SK-N-SH (cell line): ENCODE measurements around the gene ALAS2. TPM values are rescaled to one million over a fixed set of nuclear protein-coding genes. Genes with fewer than 3 reads are reported as not detected.

ENCODE experiments used
- CTCF ChIA-PET: fragments of 300-600, 350-600 bp; formaldehyde crosslinking; extraction: SDS; loops from one replicate; lab custom pipeline; 2021; lab: Yijun Ruan, JAX
- POLR2A ChIA-PET: fragments of 350-600 bp; sonication (Branson Sonifier 250); formaldehyde crosslinking; extraction: SDS; loops from one replicate; lab custom pipeline; 2020; ENCODE audit warnings: antibody characterized with exemption, inconsistent platforms; lab: Yijun Ruan, JAX
- DNase-seq: peaks from one replicate; pipeline ENCODE4 v3.0.0; 2012
- H2AFZ ChIP-seq: fragments of 200-600 bp; sonication (generic); 2 replicates; pipeline ENCODE4 v1.8.1; 2016; ENCODE audit warnings: antibody characterized with exemption, mild to moderate bottlenecking, low read depth
- H3F3A ChIP-seq: fragments of 200-600 bp; sonication (generic); replicated peaks from 2 replicates; pipeline ENCODE3; 2016; ENCODE audit warnings: antibody characterized with exemption, mild to moderate bottlenecking; ENCODE audit not compliant: insufficient read depth
- H3K27ac ChIP-seq, 2 experiments: fragments of 200-500 bp in 1 of 2; fragments of 200-600 bp in 1 of 2; sonication (Bioruptor generic) in 1 of 2; sonication (generic), shearing (Covaris generic) in 1 of 2; 2 replicates each; pipeline versions ENCODE4 v1.5.1 to v1.6.1; 2014 to 2016; ENCODE audit warnings: low read depth in 2 of 2, inconsistent platforms in 1 of 2, low read length in 1 of 2, mild to moderate bottlenecking in 1 of 2, mixed read lengths in 1 of 2
- H3K27me3 ChIP-seq: fragments of 200-600 bp; sonication (generic), shearing (Covaris generic); 2 replicates; pipeline ENCODE4 v1.6.1; 2016; ENCODE audit warnings: mixed run types; ENCODE audit not compliant: insufficient read depth
- H3K36me3 ChIP-seq, 2 experiments: fragments of 200-500 bp in 1 of 2; fragments of 200-600 bp in 1 of 2; sonication (Bioruptor generic) in 1 of 2; sonication (generic) in 1 of 2; replicated peaks in 1 of 2; 2 replicates each; pipeline versions ENCODE3 to v1.5.1; 2014 to 2016; ENCODE audit warnings: low read length in 1 of 2, mild to moderate bottlenecking in 1 of 2; ENCODE audit not compliant: insufficient read depth in 2 of 2, control insufficient read depth in 1 of 2
- H3K4me1 ChIP-seq, 2 experiments: fragments of 200-500 bp in 1 of 2; fragments of 200-600 bp in 1 of 2; sonication (Bioruptor generic) in 1 of 2; sonication (generic), shearing (Covaris generic) in 1 of 2; 2 replicates each; pipeline versions ENCODE4 v1.5.1 to v1.6.1; 2014 to 2016; ENCODE audit warnings: low read depth in 1 of 2, low read length in 1 of 2, mixed run types in 1 of 2; ENCODE audit not compliant: insufficient read depth in 2 of 2, control insufficient read depth in 1 of 2
- H3K4me2 ChIP-seq: fragments of 200-600 bp; sonication (generic), shearing (Covaris generic); 2 replicates; pipeline ENCODE4 v1.6.1; 2017; ENCODE audit warnings: mixed run types
- H3K4me3 ChIP-seq, 2 experiments: fragments of 200-500 bp in 1 of 2; fragments of 200-600 bp in 1 of 2; sonication (Bioruptor generic) in 1 of 2; sonication (generic), shearing (Covaris generic) in 1 of 2; 2 replicates each; pipeline versions ENCODE4 v1.5.1 to v1.8.1; 2014 to 2016; ENCODE audit warnings: low read depth in 2 of 2, inconsistent platforms in 1 of 2, low read length in 1 of 2, mild to moderate bottlenecking in 1 of 2, mixed read lengths in 1 of 2, moderate library complexity in 1 of 2
- H3K79me2 ChIP-seq: fragments of 200-600 bp; sonication (generic); 2 replicates; pipeline ENCODE4 v1.8.1; 2017; ENCODE audit warnings: mild to moderate bottlenecking; ENCODE audit not compliant: insufficient read depth
- H3K9ac ChIP-seq: fragments of 200-600 bp; sonication (generic); 2 replicates; pipeline ENCODE4 v1.6.1; 2017; ENCODE audit warnings: mixed run types
- H3K9me2 ChIP-seq: fragments of 200-600 bp; sonication (generic); 2 replicates; pipeline ENCODE4 v1.6.1; 2017; ENCODE audit warnings: mixed run types
- H3K9me3 ChIP-seq: fragments of 200-600 bp; sonication (generic); 2 replicates; pipeline ENCODE4 v1.6.1; 2017; ENCODE audit warnings: mixed run types, mild to moderate bottlenecking, moderate library complexity
- H4K20me1 ChIP-seq: fragments of 200-600 bp; sonication (generic); 2 replicates; pipeline ENCODE4 v1.6.1; 2017; ENCODE audit warnings: mild to moderate bottlenecking, mixed run types; ENCODE audit not compliant: insufficient read depth
- CHD2 ChIP-seq: fragments of 150-350 bp; IDR thresholded peaks from 2 replicates; pipeline ENCODE4 v1.6.1; 2018; ENCODE audit warnings: low read length; ENCODE audit not compliant: partially characterized antibody
- CTCF ChIP-seq: fragments of 200-600 bp; sonication (generic); IDR thresholded peaks from 2 replicates; pipeline ENCODE4 v1.6.1; 2017; ENCODE audit warnings: antibody characterized with exemption, mild to moderate bottlenecking, moderate library complexity
- ELF1 ChIP-seq: IDR thresholded peaks from 2 replicates; pipeline ENCODE4 v1.4.0; 2012
- EP300 ChIP-seq, 2 experiments: IDR thresholded peaks; 2 replicates each; pipeline versions ENCODE4 v1.4.0 to v1.6.1; 2012; ENCODE audit warnings: borderline replicate concordance in 1 of 2, low read depth in 1 of 2, low read length in 1 of 2
- FOSL2 ChIP-seq: IDR thresholded peaks from 2 replicates; pipeline ENCODE4 v1.4.0; 2012; ENCODE audit warnings: low read depth, mild to moderate bottlenecking, moderate library complexity, borderline replicate concordance
- JUND ChIP-seq: IDR thresholded peaks from 2 replicates; pipeline ENCODE4 v1.4.0; 2012
- MEF2A ChIP-seq: IDR thresholded peaks from 2 replicates; pipeline ENCODE4 v1.4.0; 2012; ENCODE audit warnings: low read depth, borderline replicate concordance
- NRF1 ChIP-seq: IDR thresholded peaks from 2 replicates; pipeline ENCODE4 v1.6.1; 2012; ENCODE audit warnings: low read depth, mild to moderate bottlenecking, low read length
- PBX3 ChIP-seq: IDR thresholded peaks from 2 replicates; pipeline ENCODE4; 2012
- RAD21 ChIP-seq: IDR thresholded peaks from 2 replicates; pipeline ENCODE4 v1.6.1; 2012; ENCODE audit warnings: mild to moderate bottlenecking, low read length
- RFX5 ChIP-seq: IDR thresholded peaks from 2 replicates; pipeline ENCODE4 v1.6.1; 2012; ENCODE audit warnings: mild to moderate bottlenecking, improper control_type of control experiment, low read length
- RXRA ChIP-seq: IDR thresholded peaks from 2 replicates; pipeline ENCODE4 v1.4.0; 2012; ENCODE audit warnings: low read depth, mild to moderate bottlenecking, borderline replicate concordance
- SIN3A ChIP-seq: IDR thresholded peaks from 2 replicates; pipeline ENCODE4 v1.6.1; 2012; ENCODE audit warnings: low read depth, mild to moderate bottlenecking, low read length, moderate library complexity, borderline replicate concordance
- TCF12 ChIP-seq: IDR thresholded peaks from 2 replicates; pipeline ENCODE4 v1.4.0; 2012
- TEAD4 ChIP-seq: IDR thresholded peaks from 2 replicates; pipeline ENCODE4 v1.4.0; 2012; ENCODE audit warnings: mild to moderate bottlenecking, borderline replicate concordance; ENCODE audit not compliant: insufficient read depth
- ZBTB33 ChIP-seq: IDR thresholded peaks from 2 replicates; pipeline ENCODE4 v1.4.0; 2012; ENCODE audit warnings: low read depth, borderline replicate concordance
- polyA plus RNA-seq, 3 experiments: library from polyadenylated mRNA; depleted of rRNA; stranded (reverse); fragments of >200 nt; gene quantifications; 2 replicates each; pipeline ENCODE4 v1.2.3, GENCODE V29; 2012

Gene ALAS2
- polyA plus RNA-seq, 1 of the 3 experiments (the other 2 are of a cell fraction) = not detected

GRCh38 chrX:55028611-55029010 is 2.2 kb downstream of the ALAS2 start:
- CTCF ChIA-PET = interaction anchor here (1.3 kb wide), 1 partner anchor 29 kb away, joined by 4 read pairs; no protein-coding TSS in a partner anchor
- Histone ChIP-seq H3K27me3 (peaks cover under 1% of the 10 kb centered on the region; the same call in 1 of the 2 replicates), H4K20me1 (no peaks in the 10 kb centered on the region), H3K4me3 (no peak overlapping the region), H3K9me3 (no peaks in the 10 kb centered on the region), H2AFZ (no peak overlapping the region), H3K27ac (no peak overlapping the region), H3K4me1 (no peaks in the 10 kb centered on the region), H3K9me2 (no peaks in the 10 kb centered on the region), H3K36me3 (no peaks in the 10 kb centered on the region), H3F3A (no peaks in the 10 kb centered on the region), H3K79me2 (no peaks in the 10 kb centered on the region), H3K9ac (no peak overlapping the region), H3K4me2 (no peak overlapping the region)
- DNase-seq = no peak
- TF ChIP-seq JUND = no peak
- no peak for TF ChIP-seq RAD21
- TF ChIP-seq PBX3 = no peak
- no peak for TF ChIP-seq CTCF
- no peak for TF ChIP-seq TEAD4
- no peak for TF ChIP-seq ELF1
- TF ChIP-seq TCF12 = no peak
- TF ChIP-seq RXRA = no peak
- no peak for TF ChIP-seq FOSL2
- no peak for TF ChIP-seq SIN3A
- no peak for TF ChIP-seq ZBTB33
- no peak for TF ChIP-seq NRF1
- TF ChIP-seq MEF2A = no peak
- no peak for TF ChIP-seq CHD2
- TF ChIP-seq EP300 (IDR thresholded peaks at IDR 0.05; ENCODE audit: borderline replicate concordance in 1 of 2, low read depth in 1 of 2, low read length in 1 of 2) = no peak
- no peak for TF ChIP-seq RFX5
- POLR2A ChIA-PET = no interaction called here
